Measurements from ENCODE around the gene RITA1. TPM values are rescaled to one million over a fixed set of nuclear protein-coding genes. Genes with fewer than 3 reads are reported as not detected.
A peak's percentile ranks its signal among the peaks of the same experiment; 100 is the strongest.
"Not testable (repeated sequence)": the region's sequence is repeated elsewhere in the genome, so short reads cannot be mapped to it uniquely, and the experiment has no call there.

Gene RITA1
- total RNA-seq, 1 donor = 27.6 TPM

- DNase-seq (ENCODE audit: low read depth) = no peak
- TF ChIP-seq CTCF (IDR thresholded peaks at IDR 0.05; ENCODE audit: insufficient read depth, low read depth, low read length) = no peak
- H3K4me3 ChIP-seq (ENCODE audit: low read depth, low read length) = no peak overlapping the region
Measured at GRCh38 chr12:113201187-113202177, 16.0 kb downstream of the RITA1 start.

- H3K4me3 ChIP-seq (ENCODE audit: low read depth, low read length) = no peak overlapping the region
- DNase-seq (ENCODE audit: low read depth) = no peak
- no peak for TF ChIP-seq CTCF (IDR thresholded peaks at IDR 0.05; ENCODE audit: insufficient read depth, low read depth, low read length)
Measured at GRCh38 chr12:113202300-113203075, 17.0 kb downstream of the RITA1 start.

- DNase-seq (ENCODE audit: low read depth) = peak; percentile 79
- no peak for TF ChIP-seq CTCF (IDR thresholded peaks at IDR 0.05; ENCODE audit: insufficient read depth, low read depth, low read length)
- H3K4me3 ChIP-seq (ENCODE audit: low read depth, low read length) = no peak overlapping the region
Measured at GRCh38 chr12:113203852-113204760, 18.6 kb downstream of the RITA1 start.

GRCh38 chr12:113204804-113205203 is 19.3 kb downstream of the RITA1 start:
- peak; percentile 46 for DNase-seq (ENCODE audit: low read depth)
- TF ChIP-seq CTCF (IDR thresholded peaks at IDR 0.05; ENCODE audit: insufficient read depth, low read depth, low read length) = no peak
- no peak overlapping the region for H3K4me3 ChIP-seq (ENCODE audit: low read depth, low read length)

- H3K4me3 ChIP-seq (ENCODE audit: low read depth, low read length); DNase-seq (ENCODE audit: low read depth): not testable (repeated sequence)
Measured at GRCh38 chr12:113206802-113207201, 21.3 kb downstream of the RITA1 start.

- DNase-seq (ENCODE audit: low read depth) = peak; percentile 44
- TF ChIP-seq CTCF (IDR thresholded peaks at IDR 0.05; ENCODE audit: insufficient read depth, low read depth, low read length) = no peak
- no peak overlapping the region for H3K4me3 ChIP-seq (ENCODE audit: low read depth, low read length)
Measured at GRCh38 chr12:113207613-113208040, 22.1 kb downstream of the RITA1 start.
